HG02885 (cell line): ENCODE results near the gene SCAI.
"Not testable (repeated sequence)": the region's sequence is repeated elsewhere in the genome, so short reads cannot be mapped to it uniquely, and the experiment has no call there.

ENCODE experiments used
- ATAC-seq: cut with Tn5 transposase; IDR thresholded peaks from one replicate; pipeline ENCODE4 v1.9.1; 2021; ENCODE audit warnings: mild to moderate bottlenecking; ENCODE audit not compliant: unreplicated experiment, poor library complexity

SCAI gene

GRCh38 chr9:125150349-125151245 lies 7.3 kb upstream of the SCAI start:
- ATAC-seq = no peak

GRCh38 chr9:125147401-125147951 lies 4.1 kb upstream of the SCAI start:
- no peak for ATAC-seq

- ATAC-seq = no peak
Observed at GRCh38 chr9:125146247-125146646, 2.9 kb upstream of the SCAI start.

GRCh38 chr9:125145425-125145824 lies 2.1 kb upstream of the SCAI start:
- no peak for ATAC-seq

- ATAC-seq = no peak
Observed at GRCh38 chr9:125142560-125143376, 560 bp downstream of the SCAI start.

- ATAC-seq = no peak
Observed at GRCh38 chr9:125141751-125142150, 1.6 kb downstream of the SCAI start.

- no peak for ATAC-seq
Observed at GRCh38 chr9:125141251-125141650, 2.1 kb downstream of the SCAI start.

GRCh38 chr9:125140576-125140975 lies 2.8 kb downstream of the SCAI start:
- no peak for ATAC-seq

GRCh38 chr9:125137200-125137599 lies 6.1 kb downstream of the SCAI start:
- no peak for ATAC-seq

- ATAC-seq = no peak
Observed at GRCh38 chr9:125134976-125135375, 8.4 kb downstream of the SCAI start.

- no peak for ATAC-seq
Observed at GRCh38 chr9:125133403-125134329, 9.7 kb downstream of the SCAI start.

- ATAC-seq = no peak
Observed at GRCh38 chr9:125131778-125132177, 11.6 kb downstream of the SCAI start.

GRCh38 chr9:125126019-125126746 lies 17.1 kb downstream of the SCAI start:
- peak; percentile 95 for ATAC-seq

- no peak for ATAC-seq
Observed at GRCh38 chr9:125125523-125125922, 17.8 kb downstream of the SCAI start.

GRCh38 chr9:125121146-125121545 lies 22.2 kb downstream of the SCAI start:
- no peak for ATAC-seq

- no peak for ATAC-seq
Observed at GRCh38 chr9:125119643-125120286, 23.6 kb downstream of the SCAI start.

- not testable (repeated sequence) for ATAC-seq
Observed at GRCh38 chr9:125118696-125119095, 24.6 kb downstream of the SCAI start.

- not testable (repeated sequence) for ATAC-seq
Observed at GRCh38 chr9:125114503-125114902, 28.8 kb downstream of the SCAI start.

GRCh38 chr9:125110464-125110863 lies 32.9 kb downstream of the SCAI start:
- ATAC-seq = no peak
